NK-92 (cell line): ENCODE data around the gene BZW2.

ENCODE experiments used
- DNase-seq: peaks from one replicate; lab custom pipeline; 2025; ENCODE audit not compliant: unreplicated experiment; lab: John Stamatoyannopoulos, UW

The BZW2 gene

DNA sequence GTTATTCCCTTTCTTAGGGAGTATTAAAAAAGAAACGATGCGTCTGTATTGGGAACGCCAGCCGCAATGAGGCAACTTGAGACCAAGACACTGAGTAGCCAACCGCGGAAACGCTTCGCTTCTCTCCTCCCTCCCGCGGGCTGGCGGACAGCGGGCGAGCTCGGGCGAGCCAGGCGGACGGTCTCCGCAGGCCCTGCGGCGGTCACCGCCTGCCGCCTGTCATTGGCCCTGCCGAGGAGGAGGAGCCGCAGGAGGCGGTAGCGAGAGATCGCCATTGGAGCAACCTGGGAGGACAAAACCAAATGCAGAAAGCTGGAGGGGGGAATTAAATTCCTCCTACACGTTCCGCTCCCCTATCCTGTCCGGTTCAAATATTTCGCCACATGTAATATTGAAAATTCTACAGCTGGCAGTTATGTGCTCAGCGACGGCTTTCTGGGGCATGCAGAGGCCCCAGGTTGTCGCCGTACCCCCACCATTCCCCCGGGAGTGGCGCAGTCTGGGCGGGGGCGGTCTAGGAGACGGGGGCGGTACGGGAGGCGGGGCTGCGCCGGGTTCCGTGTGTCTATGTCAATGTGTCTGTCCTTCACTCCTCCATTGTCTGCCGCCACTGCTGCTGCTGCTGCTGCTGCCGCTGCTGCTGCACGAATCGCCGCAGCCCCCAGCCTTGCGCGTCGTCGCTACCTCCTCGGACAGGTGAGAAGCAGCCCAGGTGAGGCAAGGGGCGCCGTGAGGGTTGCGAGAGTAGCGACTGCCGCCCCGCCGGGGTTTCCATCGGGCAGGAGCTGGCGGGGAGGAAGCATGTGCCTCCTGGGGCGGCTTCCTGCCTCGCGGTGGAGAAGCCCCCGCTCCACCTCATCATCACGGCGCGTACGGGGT, at the start of gene BZW2, which contains the start of gene ANKMY2:
BZW2 (plus strand) TSS at position 589 of the 879 bp plus-strand sequence. CDS start 19,263 bp downstream, outside the sequence.
ANKMY2 (minus strand) TSS at position 162 of the 879 bp plus-strand sequence. CDS start 181 bp downstream, outside the sequence.
- DNase-seq: peak; percentile 33

DNA sequence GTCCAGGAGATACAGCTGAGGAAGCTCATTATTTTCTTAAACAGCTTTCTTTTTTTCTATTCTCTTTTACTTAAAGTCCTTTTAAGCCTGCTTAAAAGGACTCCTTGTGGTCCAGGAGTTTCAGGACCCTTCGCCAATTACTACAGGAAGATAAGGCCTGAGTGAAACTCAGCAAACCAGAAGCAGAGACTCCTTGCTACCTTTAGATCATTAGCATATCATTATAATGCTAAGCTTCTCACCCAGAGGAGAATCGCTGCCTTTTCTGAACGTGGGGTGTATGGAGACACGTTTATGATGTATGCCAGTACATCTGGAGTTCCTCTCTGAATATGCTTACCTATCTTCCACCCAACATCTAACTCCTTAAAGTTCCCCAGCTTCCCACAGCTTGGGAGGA, 48.0 kb upstream of the BZW2 start:
- DNase-seq: no peak

DNA sequence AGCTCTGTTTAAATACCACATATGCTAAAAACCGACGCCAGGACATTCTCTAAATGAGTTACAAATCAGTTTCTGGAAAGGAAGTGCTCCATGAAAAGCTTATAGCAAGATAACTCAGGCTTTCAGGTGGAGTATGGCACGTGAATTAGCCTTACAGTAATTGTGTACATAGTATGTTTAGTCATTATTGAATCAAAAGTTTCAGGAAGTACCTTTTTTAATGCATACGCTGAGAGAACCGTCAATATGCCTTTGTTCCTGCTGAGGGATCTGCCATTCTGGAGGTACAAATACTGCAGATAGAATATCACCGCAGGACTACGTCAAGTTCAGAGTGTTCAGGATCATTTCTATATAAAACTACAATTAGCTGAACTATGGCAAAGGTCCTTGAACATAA, 46.1 kb upstream of the BZW2 start:
- no peak for DNase-seq

DNA sequence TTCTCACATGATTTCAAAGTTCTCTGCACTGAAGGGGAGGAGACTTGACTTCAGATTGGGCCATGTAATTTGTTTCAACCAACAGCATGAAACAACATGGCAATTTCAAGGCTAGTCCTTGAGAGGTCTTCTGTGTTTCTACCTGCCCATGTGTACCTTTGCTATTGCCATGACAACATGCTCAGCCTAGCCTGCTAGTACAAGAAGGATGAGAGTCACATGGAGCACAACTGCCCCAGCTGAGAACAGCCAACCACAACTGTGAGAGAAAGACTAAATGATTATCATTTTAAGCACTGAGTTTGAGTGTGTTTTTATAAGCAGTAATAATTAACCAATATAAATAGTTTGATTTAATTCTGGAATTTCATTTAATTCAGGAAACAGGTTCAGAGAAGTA, 42.3 kb upstream of the BZW2 start:
- DNase-seq: no peak

DNA sequence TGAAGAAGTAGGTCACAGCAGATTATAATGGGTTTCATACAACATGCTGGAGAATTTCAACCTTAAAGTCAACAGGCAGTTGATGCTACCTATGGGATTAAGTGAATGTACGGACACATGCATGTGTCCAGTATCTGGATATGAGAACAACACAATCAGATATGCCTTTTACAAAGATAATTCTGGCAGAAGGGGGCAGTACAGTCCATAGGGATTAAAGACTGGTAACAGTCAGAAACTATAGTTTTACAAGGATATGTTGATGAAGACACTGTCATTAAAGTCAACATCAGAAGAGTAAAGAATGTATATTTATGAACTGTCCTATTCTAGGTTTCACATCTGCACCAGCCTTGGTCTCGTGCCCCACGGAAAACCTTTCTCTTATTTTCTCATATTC, 41.9 kb upstream of the BZW2 start:
- no peak for DNase-seq

DNA sequence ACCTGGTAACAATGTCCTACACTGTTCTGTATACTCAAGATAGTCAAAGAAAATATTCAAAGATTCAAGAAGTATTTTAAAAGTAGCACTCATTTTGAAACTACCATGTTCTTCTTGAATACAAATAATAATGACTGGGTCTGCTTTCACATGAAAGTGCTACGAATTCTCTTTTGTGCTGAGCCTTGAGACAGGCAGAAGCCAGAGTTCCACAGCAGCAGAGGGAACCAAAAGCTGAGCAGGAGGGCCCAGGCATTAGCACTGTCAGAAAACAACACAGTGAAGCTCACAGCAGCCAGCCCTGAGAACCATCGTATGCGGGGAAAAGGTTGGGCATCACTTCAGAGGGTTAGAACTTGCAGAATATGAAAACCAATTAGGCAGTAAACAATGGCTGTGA, 39.3 kb upstream of the BZW2 start:
- DNase-seq: no peak

DNA sequence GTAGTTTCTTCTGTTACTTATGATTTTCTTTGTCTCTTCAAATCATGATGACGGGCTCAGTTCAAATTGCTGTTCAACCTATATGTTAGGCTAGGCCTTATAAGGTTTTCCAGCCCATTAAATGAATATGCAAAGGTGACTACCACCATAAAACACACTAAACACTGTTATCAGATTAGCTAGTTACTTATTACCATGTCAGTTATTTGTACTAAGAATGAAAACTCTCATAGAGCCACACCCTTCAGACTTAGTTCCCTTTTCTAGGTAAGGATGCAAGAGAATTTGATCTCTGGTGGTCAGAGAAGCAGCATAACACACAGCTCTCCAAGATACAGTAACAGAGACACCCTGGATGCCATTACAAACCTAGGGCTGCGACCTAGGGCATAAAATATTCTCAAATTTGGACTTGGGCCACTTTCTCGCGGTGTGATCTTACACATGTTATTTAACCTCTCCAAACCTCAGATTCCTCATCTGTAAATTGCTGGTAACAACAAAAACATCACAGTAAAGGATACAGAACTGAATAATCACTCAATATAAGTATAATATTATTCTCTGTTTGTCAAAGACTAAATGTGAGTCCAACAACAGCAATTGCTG, 36.0 kb upstream of the BZW2 start:
- no peak for DNase-seq

DNA sequence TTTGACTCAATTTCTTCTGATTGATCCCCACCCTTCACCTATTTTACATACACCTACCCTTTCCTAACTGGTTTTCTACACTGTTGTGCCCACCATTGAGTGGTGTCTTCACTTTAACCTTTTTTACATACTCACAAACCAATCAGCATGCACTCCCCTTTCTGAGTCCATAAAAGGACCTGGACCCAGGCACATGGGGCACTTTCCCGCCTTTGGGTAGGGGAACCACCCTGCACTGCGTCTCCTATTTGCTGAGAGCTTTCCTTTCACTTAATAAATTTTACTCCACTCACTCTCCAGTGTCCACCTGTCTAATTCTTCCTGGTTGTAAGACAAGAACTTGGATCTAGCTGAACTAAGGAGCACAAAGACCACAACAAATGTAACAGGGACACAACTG, 34.3 kb upstream of the BZW2 start:
- DNase-seq: no peak

DNA sequence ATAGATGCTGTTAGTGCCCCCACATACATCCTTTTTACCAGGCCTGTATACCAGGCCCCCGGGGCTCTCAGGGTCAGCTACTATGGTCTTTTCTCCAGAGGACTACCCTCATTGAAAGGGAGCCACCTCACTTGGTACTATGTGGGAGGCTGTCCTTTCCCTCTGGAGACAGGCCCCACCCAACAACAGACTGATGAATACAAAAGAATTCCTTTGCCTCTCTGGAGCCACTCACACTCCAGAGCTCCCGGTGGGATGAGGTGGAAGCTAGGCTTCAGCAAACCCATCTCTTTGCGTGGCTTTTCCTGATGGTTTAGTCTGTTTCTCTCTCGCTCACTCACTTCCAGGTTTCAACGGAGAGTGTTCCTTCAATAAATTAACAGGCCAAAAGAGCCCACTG, 30.8 kb upstream of the BZW2 start:
- no peak for DNase-seq

DNA sequence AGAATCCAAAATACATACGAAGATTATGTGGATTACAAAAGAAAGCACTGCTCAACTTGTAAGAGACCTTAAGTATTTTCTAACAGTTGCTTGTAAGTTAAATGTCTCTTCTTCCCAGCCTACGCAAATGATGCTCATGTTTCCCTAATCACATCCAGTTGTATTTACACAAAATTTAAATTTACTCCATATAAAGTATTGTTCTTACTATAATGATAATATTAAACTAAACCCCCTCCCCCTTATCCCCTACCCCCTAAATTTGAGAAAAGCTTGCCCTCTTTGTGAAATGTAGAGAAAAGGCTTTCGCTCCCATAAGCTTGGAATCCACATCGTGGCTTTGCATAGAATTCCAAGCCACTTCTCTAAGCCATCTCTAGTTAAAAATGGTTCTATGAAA, 29.9 kb upstream of the BZW2 start:
- no peak for DNase-seq

DNA sequence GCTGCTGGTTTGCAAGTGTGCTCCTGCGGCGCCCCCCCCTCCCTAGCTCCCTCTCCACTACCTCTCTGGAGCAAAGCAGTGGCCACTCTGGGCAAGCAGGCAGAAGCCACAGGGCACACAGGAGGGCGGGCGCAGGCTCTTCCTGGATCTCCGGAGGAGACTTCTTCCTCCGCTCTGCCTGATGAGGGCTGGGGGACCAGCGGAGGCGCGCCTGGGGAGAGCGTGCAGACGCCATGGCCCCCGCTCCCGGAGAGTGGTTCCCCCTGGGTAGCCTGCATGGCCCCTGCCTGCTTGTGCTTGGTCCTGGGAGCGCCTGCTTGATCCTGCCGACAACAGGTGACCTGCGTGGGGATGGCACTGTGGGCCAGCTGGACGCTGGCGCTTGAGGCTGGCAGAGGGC, 29.4 kb upstream of the BZW2 start:
- no peak for DNase-seq

DNA sequence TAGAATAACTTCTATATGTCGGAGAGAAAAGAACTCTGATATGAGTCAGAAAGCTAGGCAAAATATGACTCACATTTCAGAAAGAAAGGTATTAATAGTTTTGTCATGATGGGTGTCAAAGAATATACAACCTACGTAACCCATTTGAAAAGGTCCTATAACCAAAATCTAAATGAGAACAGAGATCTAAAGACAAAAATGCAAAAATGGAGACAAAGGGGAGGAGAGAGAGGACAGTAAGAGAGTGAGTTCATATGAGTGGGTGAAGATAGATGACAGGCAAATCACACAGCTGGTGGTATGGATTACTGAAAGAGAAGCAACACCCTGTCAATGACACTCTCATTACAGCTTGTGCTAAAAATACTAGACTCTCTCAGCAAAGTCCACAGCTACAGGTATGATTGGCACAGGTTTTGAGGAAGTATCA, 26.0 kb upstream of the BZW2 start:
- no peak for DNase-seq

DNA sequence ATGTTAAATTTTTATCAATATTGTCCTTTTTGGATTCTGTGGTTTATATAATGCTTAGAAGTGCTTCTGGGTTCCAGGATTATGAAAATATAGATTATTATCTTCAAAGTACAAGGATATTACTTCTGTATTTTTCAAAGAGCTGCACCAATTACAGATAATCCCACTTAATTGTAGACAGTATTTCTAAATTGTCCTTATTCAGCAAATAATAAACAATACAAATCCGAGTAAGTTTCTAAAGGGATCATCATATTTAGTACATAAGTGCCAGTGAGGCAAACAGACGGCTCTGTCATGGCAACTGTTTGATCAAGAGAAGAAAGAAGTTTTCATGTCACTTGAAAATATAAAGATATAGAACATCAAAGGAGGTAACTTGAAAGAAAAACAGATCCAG, 19.6 kb upstream of the BZW2 start:
- no peak for DNase-seq

DNA sequence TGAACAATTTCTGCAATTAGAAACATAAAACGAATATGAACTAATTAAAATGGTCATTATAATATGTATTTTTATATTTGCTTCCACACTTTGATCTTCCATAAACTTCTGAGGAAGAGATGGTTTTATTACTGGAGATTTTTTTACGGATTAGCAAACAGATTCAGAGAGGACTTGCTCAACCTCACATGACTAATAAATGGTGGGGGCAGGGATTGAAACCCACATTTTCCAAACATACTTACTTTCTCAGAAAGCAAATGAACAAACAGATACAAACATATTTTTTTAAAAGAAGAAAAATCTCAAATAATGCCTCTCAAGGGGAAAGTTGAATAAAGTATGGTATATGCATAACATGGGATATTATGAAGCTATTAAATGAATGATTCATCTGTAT, 18.7 kb upstream of the BZW2 start:
- DNase-seq: no peak

DNA sequence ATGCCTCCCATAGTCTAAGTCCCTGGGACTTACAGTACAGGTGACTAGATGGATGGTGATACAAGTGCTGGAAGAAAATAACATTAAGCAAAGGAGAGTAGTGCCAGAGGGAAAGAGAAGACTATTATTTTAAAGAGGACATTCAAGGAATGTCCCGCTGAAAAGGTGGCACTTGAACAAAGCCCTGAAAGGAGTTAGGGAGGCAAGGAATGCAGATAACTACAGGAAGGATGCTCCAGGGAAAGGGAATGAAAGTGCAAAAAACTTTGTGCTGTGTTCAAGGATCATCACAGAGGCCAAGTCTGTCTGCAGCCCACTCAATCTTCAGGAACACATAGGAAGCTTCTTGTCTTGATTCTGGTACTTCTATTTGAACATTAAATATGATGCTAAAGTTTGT, 15.3 kb upstream of the BZW2 start:
- no peak for DNase-seq

DNA sequence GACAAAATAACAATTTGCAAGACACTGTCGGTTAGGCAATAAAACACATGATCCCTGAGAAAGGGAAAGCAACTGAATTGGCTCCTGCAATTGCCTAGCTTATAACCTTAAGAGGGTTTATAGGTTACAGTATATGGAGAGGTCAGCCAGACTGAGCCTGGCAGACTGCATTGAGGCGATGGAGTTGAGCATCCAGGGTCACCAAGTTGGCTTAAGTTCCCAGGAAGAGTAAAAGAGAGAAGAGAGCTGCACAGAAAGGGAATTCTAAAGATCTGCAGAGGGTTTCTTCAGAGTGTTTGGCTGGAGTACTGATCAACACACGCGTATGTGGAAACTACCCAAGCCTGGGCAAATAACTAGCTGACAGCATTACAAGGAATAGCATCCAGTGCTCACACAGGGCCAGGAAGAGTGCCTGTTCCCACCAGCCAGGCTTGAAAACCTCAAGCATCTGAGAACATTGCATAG, 11.7 kb upstream of the BZW2 start:
- no peak for DNase-seq

DNA sequence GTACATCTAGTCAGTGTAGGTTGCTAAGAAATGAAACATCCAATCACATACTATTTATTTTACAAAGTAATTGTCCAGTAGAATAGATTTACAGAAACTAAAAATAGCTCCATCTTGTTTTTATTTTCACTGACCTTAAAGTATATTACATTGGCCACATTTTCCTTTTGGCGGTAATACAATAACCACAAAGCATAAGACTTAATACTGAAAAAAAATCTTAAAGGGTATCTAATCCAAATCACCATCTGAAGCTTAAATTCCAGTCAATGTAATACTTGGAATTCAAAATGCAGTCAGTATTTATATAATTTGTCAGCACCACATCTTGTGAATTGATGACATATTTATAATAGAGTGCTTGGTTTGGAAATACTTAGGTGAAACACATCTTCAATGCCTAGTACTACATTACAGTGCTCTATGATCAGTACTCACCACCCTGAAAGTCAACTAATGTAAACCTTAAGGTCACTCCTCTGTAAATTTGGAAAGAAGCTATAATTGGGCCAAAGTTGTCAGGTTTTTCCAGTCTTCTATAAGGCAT, 9.4 kb upstream of the BZW2 start:
- no peak for DNase-seq

DNA sequence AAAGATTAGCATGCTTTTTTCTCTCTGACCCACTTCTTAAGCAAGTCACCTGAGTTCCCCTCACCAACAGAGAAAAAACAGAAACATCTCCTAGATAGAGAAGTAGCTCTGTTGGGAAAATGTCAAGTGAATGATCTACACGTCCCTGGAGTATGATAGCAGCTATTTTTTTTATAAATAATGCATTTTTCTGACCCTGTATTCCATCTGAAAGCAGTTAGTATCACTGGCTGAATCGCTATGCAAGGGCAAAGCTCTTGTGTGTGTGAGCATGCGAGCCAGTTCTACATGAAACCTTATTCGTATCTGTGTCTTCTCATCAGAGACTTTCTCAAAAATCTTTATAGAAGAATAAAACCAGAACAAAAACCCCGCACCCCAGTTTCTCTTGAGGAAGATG, 8.6 kb upstream of the BZW2 start:
- no peak for DNase-seq

DNA sequence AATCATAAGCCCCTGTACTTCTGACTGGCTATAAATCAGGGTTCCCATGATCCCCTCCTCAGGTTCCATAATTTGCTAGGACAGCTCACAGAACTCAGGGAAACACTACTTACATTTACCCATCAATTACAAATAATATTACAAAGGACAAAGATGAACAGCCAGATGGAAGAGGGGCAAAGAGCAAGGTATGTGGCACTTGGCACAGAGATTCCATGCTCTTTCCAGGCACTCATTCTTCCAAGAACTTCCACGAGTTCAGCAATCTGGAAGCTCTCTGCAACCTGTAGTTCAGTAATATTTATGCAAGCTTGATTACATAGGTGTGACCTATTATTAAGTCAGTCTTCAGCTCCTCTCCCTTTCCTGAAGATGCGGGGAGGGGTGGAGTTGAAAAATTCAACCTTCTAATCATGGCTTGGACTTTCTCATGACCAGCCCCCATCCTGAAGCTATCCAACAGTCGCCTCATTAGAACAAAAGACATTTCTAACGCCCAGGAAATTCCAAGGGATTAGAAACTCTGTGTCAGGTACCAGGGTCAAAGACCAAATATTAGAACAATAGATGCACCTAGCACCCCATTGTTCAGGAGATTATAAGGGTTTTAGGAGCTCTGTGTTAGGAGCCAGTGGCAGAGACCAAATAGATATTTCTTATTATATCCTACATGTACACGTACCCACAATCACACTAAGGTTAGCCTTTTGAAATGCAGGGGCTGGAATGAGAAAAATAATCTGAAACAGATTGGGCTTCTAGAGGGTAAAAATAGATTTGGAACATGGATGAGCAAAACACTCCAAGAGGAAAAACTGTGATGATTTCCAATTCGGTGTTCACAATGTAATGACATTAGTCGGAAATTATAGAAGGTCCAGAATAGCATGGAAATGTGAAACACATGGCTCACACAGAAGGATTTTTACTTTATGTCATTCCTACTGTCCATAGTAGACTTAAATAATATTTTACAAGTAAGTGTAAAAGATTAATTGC, 7.4 kb upstream of the BZW2 start:
- no peak for DNase-seq

DNA sequence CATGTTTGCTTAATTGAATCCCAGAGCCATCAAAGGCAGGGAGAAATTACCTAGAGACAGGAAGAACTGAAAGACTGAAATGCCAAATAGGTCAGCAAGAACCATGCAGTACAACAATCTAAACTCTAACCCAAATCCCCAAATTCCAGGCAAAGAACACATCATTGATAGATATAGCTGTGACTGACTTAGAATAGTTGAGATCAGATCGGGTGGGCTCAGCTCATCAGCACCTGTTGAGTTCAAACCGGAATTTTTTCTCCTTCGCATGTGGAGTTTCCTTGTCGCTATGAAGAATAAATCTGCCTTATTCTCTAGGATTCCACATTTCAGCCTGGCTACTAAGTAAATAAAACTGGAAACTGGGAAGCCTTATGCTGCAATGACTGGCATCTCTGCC, 1.8 kb upstream of the BZW2 start:
- DNase-seq: no peak
